ENCODE data around the gene BCAS3.

BCAS3 gene

GRCh38 chr17:61368832-61369450 lies 691.3 kb downstream of the BCAS3 start:
- no peak for DNase-seq (ENCODE audit: low spot score)

GRCh38 chr17:61369751-61370150 lies 692.1 kb downstream of the BCAS3 start:
- DNase-seq (ENCODE audit: low spot score): no peak

GRCh38 chr17:61371179-61371578 lies 693.5 kb downstream of the BCAS3 start:
- no peak for DNase-seq (ENCODE audit: low spot score)

- no peak for DNase-seq (ENCODE audit: low spot score)
Measured at GRCh38 chr17:61371606-61372005, 694.0 kb downstream of the BCAS3 start.

- no peak for DNase-seq (ENCODE audit: low spot score)
Measured at GRCh38 chr17:61372436-61372835, 694.8 kb downstream of the BCAS3 start.

- DNase-seq (ENCODE audit: low spot score): no peak
Measured at GRCh38 chr17:61376931-61377838, 699.5 kb downstream of the BCAS3 start.

- DNase-seq (ENCODE audit: low spot score): no peak
Measured at GRCh38 chr17:61378658-61379456, 701.2 kb downstream of the BCAS3 start.

GRCh38 chr17:61379457-61380216 lies 702.0 kb downstream of the BCAS3 start:
- DNase-seq (ENCODE audit: low spot score): no peak

- no peak for DNase-seq (ENCODE audit: low spot score)
Measured at GRCh38 chr17:61380217-61380835, 702.7 kb downstream of the BCAS3 start.

- no peak for DNase-seq (ENCODE audit: low spot score)
Measured at GRCh38 chr17:61380836-61381525, 703.3 kb downstream of the BCAS3 start.

GRCh38 chr17:61381537-61381936 lies 703.9 kb downstream of the BCAS3 start:
- no peak for DNase-seq (ENCODE audit: low spot score)

GRCh38 chr17:61382796-61383688 lies 705.4 kb downstream of the BCAS3 start:
- no peak for DNase-seq (ENCODE audit: low spot score)

- DNase-seq (ENCODE audit: low spot score): no peak
Measured at GRCh38 chr17:61383689-61384201, 706.1 kb downstream of the BCAS3 start.

- DNase-seq (ENCODE audit: low spot score): no peak
Measured at GRCh38 chr17:61384354-61384691, 706.7 kb downstream of the BCAS3 start.

- DNase-seq (ENCODE audit: low spot score): no peak
Measured at GRCh38 chr17:61384692-61385576, 707.3 kb downstream of the BCAS3 start.

GRCh38 chr17:61385577-61386236 lies 708.1 kb downstream of the BCAS3 start:
- DNase-seq (ENCODE audit: low spot score): no peak

- DNase-seq (ENCODE audit: low spot score): no peak
Measured at GRCh38 chr17:61386251-61386650, 708.6 kb downstream of the BCAS3 start.

- no peak for DNase-seq (ENCODE audit: low spot score)
Measured at GRCh38 chr17:61387011-61387410, 709.4 kb downstream of the BCAS3 start.

Measured in D341Med (cell line).